ENCODE data around the gene AFF1.
"Not testable (repeated sequence)": the region's sequence is repeated elsewhere in the genome, so short reads cannot be mapped to it uniquely, and the experiment has no call there.

Gene AFF1

GRCh38 chr4:87077914-87078585 lies 143.2 kb downstream of the AFF1 start:
- DNase-seq (ENCODE audit: extremely low read depth in 1 of 2, low read depth in 1 of 2), result no peak

- no peak for DNase-seq (ENCODE audit: extremely low read depth in 1 of 2, low read depth in 1 of 2)
Observed at GRCh38 chr4:87078987-87079486, 144.2 kb downstream of the AFF1 start.

- DNase-seq (ENCODE audit: extremely low read depth in 1 of 2, low read depth in 1 of 2), result no peak
Observed at GRCh38 chr4:87079967-87080366, 145.2 kb downstream of the AFF1 start.

- DNase-seq (ENCODE audit: extremely low read depth in 1 of 2, low read depth in 1 of 2), result no peak
Observed at GRCh38 chr4:87080462-87080861, 145.7 kb downstream of the AFF1 start.

- DNase-seq (ENCODE audit: extremely low read depth in 1 of 2, low read depth in 1 of 2), result no peak
Observed at GRCh38 chr4:87081826-87082225, 147.0 kb downstream of the AFF1 start.

GRCh38 chr4:87085732-87086131 lies 150.9 kb downstream of the AFF1 start:
- DNase-seq (ENCODE audit: extremely low read depth in 1 of 2, low read depth in 1 of 2), result not testable (repeated sequence)

GRCh38 chr4:87086143-87086805 lies 151.5 kb downstream of the AFF1 start:
- no peak for DNase-seq (ENCODE audit: extremely low read depth in 1 of 2, low read depth in 1 of 2)

- no peak for DNase-seq (ENCODE audit: extremely low read depth in 1 of 2, low read depth in 1 of 2)
Observed at GRCh38 chr4:87087015-87087414, 152.2 kb downstream of the AFF1 start.

- DNase-seq (ENCODE audit: extremely low read depth in 1 of 2, low read depth in 1 of 2), result no peak
Observed at GRCh38 chr4:87087420-87087819, 152.6 kb downstream of the AFF1 start.

- DNase-seq (ENCODE audit: extremely low read depth in 1 of 2, low read depth in 1 of 2), result no peak
Observed at GRCh38 chr4:87088186-87088585, 153.4 kb downstream of the AFF1 start.

GRCh38 chr4:87089368-87089767 lies 154.6 kb downstream of the AFF1 start:
- no peak for DNase-seq (ENCODE audit: extremely low read depth in 1 of 2, low read depth in 1 of 2)

GRCh38 chr4:87090305-87090704 lies 155.5 kb downstream of the AFF1 start:
- no peak for DNase-seq (ENCODE audit: extremely low read depth in 1 of 2, low read depth in 1 of 2)

- DNase-seq (ENCODE audit: extremely low read depth in 1 of 2, low read depth in 1 of 2), result no peak
Observed at GRCh38 chr4:87092389-87093141, 157.8 kb downstream of the AFF1 start.

- DNase-seq (ENCODE audit: extremely low read depth in 1 of 2, low read depth in 1 of 2), result no peak
Observed at GRCh38 chr4:87093443-87094123, 158.8 kb downstream of the AFF1 start.

GRCh38 chr4:87097075-87097474 lies 162.3 kb downstream of the AFF1 start:
- DNase-seq (ENCODE audit: extremely low read depth in 1 of 2, low read depth in 1 of 2), result no peak

GRCh38 chr4:87100168-87100567 lies 165.4 kb downstream of the AFF1 start:
- DNase-seq (ENCODE audit: extremely low read depth in 1 of 2, low read depth in 1 of 2), result no peak

- no peak for DNase-seq (ENCODE audit: extremely low read depth in 1 of 2, low read depth in 1 of 2)
Observed at GRCh38 chr4:87101543-87102199, 166.9 kb downstream of the AFF1 start.

GRCh38 chr4:87103086-87103485 lies 168.3 kb downstream of the AFF1 start:
- no peak for DNase-seq (ENCODE audit: extremely low read depth in 1 of 2, low read depth in 1 of 2)

- no peak for DNase-seq (ENCODE audit: extremely low read depth in 1 of 2, low read depth in 1 of 2)
Observed at GRCh38 chr4:87103691-87104187, 168.9 kb downstream of the AFF1 start.

GRCh38 chr4:87105101-87105845 lies 170.5 kb downstream of the AFF1 start:
- DNase-seq (ENCODE audit: extremely low read depth in 1 of 2, low read depth in 1 of 2), result no peak

All from stimulated activated CD8-positive, alpha-beta memory T cell treated with anti-CD3 and anti-CD28 coated beads, Interleukin-7, amount 100 ng/mL, for 48 hours (primary cell).